HepG2 (cell line): Measurements from ENCODE around the gene NISCH. TPM values are rescaled to one million over a fixed set of nuclear protein-coding genes. Genes with fewer than 3 reads are reported as not detected.

Experiments
- ATAC-seq: fragments of 200-7000 bp; cut with Tn5 transposase; 3 replicates; pipeline ENCODE4 v1.9.1; 2020; ENCODE audit warnings: mild to moderate bottlenecking, moderate library complexity
- BruUV-seq: library from RNA; stranded (reverse); fragments of 400-500 nt; replicated peaks from 2 replicates; lab custom pipeline; 2021; lab: Mats Ljungman, UMichigan
- CTCF ChIA-PET: fragments of 300-600 bp; formaldehyde crosslinking; extraction: SDS; loops from one replicate; lab custom pipeline; 2021; ENCODE audit warnings: low total read pairs, inconsistent platforms, low intra/inter-chr PET ratio; lab: Yijun Ruan, JAX
- POLR2A ChIA-PET: fragments of 350-600 bp; sonication (Branson Sonifier 250); formaldehyde crosslinking; loops from one replicate; lab custom pipeline; 2020; ENCODE audit warnings: antibody characterized with exemption, inconsistent platforms; lab: Yijun Ruan, JAX
- DNase-seq: peaks from one replicate; pipeline ENCODE4 v3.0.0-alpha.2; 2015; ENCODE audit warnings: low spot score
- FAIRE-seq: peaks from 3 replicates; lab custom pipeline; 2011; peaks lifted over from hg19 to GRCh38; lab: Jason Lieb, UNC
- H2AFZ ChIP-seq: one replicate; pipeline ENCODE4 v1.6.1; 2011; ENCODE audit warnings: low read length, inconsistent platforms
- H3K27ac ChIP-seq: fragments of 300-600 bp; 3 replicates; pipeline ENCODE4 v1.8.0; 2011; ENCODE audit warnings: mixed run types, mild to moderate bottlenecking, mixed read lengths, low read length, inconsistent platforms; ENCODE audit not compliant: insufficient read depth; ENCODE audit errors: extremely low read length
- H3K27me3 ChIP-seq, 2 experiments: fragments of 200-600 bp in 1 of 2; 2 replicates in 1 of 2; 3 replicates in 1 of 2; pipeline versions ENCODE4 v1.6.0 to v1.8.0; 2011; ENCODE audit warnings: low read length in 2 of 2, mild to moderate bottlenecking in 2 of 2, moderate library complexity in 2 of 2, inconsistent platforms in 1 of 2; ENCODE audit not compliant: insufficient read depth in 2 of 2, control insufficient read depth in 1 of 2
- H3K36me3 ChIP-seq, 2 experiments: fragments of 200-600 bp in 1 of 2; replicated peaks in 1 of 2; 2 replicates in 1 of 2; 3 replicates in 1 of 2; pipeline versions ENCODE4 v1.5.1 to v1.8.0; 2011; ENCODE audit warnings: low read length in 2 of 2, inconsistent platforms in 1 of 2; ENCODE audit not compliant: insufficient read depth in 2 of 2, control insufficient read depth in 1 of 2
- H3K4me1 ChIP-seq: 2 replicates; pipeline ENCODE4 v1.5.1; 2012; ENCODE audit warnings: low read length, inconsistent platforms; ENCODE audit not compliant: insufficient read depth
- H3K4me2 ChIP-seq: 2 replicates; pipeline ENCODE4 v1.6.0; 2011; ENCODE audit warnings: low read depth, low read length, inconsistent platforms
- H3K4me3 ChIP-seq, 3 experiments: fragments of 200-600 bp in 1 of 3; sonication (generic), shearing (Covaris generic) in 1 of 3; replicated peaks in 1 of 3; 2 replicates each; pipeline ENCODE4 v1.5.1; 2011 to 2016; ENCODE audit warnings: low read length in 3 of 3, inconsistent platforms in 2 of 3, low read depth in 2 of 3, mild to moderate bottlenecking in 2 of 3, control low read depth in 1 of 3, mixed read lengths in 1 of 3; ENCODE audit not compliant: insufficient read depth in 1 of 3
- H3K79me2 ChIP-seq: one replicate; pipeline ENCODE4 v1.6.1; 2011; ENCODE audit warnings: low read length, inconsistent platforms; ENCODE audit not compliant: insufficient read depth
- H3K9ac ChIP-seq: 2 replicates; pipeline ENCODE4 v1.6.0; 2011; ENCODE audit warnings: mild to moderate bottlenecking, low read depth, low read length, inconsistent platforms; ENCODE audit not compliant: insufficient read depth
- H3K9me3 ChIP-seq: 2 replicates; pipeline ENCODE4 v1.5.1; 2012; ENCODE audit warnings: mild to moderate bottlenecking, low read length
- H4K20me1 ChIP-seq: 2 replicates; pipeline ENCODE4 v1.6.0; 2011; ENCODE audit warnings: inconsistent platforms, mild to moderate bottlenecking, low read length, moderate library complexity; ENCODE audit not compliant: insufficient read depth
- CHCHD3 ChIP-seq: sonication (generic); formaldehyde crosslinking; IDR thresholded peaks from 2 replicates; pipeline ENCODE4 v1.8.0; 2022; ENCODE audit warnings: mild to moderate bottlenecking, missing genetic modification reagents, moderate library complexity
- ELF1 ChIP-seq: sonication (generic); formaldehyde crosslinking; IDR thresholded peaks from 2 replicates; pipeline ENCODE4 v1.4.0; 2020; ENCODE audit warnings: missing genetic modification reagents
- FOXO1 ChIP-seq: sonication (generic); formaldehyde crosslinking; IDR thresholded peaks from 2 replicates; pipeline ENCODE4 v1.4.0; 2020; ENCODE audit warnings: missing genetic modification reagents
- NR1H2 ChIP-seq: sonication (generic); formaldehyde crosslinking; IDR thresholded peaks from 2 replicates; pipeline ENCODE4 v1.8.1; 2022; ENCODE audit warnings: low read depth, missing genetic modification reagents, borderline replicate concordance
- PHF8 ChIP-seq: sonication (generic); formaldehyde crosslinking; IDR thresholded peaks from 2 replicates; pipeline ENCODE4 v1.5.0; 2020; ENCODE audit warnings: missing genetic modification reagents
- RCOR2 ChIP-seq: IDR thresholded peaks from 2 replicates; pipeline ENCODE4 v1.6.1; 2016; ENCODE audit warnings: missing biosample characterization, missing genetic modification reagents
- TOE1 ChIP-seq: sonication (generic); formaldehyde crosslinking; IDR thresholded peaks from 2 replicates; pipeline ENCODE4 v1.4.0; 2020; ENCODE audit warnings: mild to moderate bottlenecking, missing genetic modification reagents
- ZBTB3 ChIP-seq: sonication (generic); formaldehyde crosslinking; IDR thresholded peaks from 2 replicates; pipeline ENCODE4 v1.4.0; 2020; ENCODE audit warnings: low read depth, mild to moderate bottlenecking, moderate library complexity, missing genetic modification reagents, borderline replicate concordance
- ZNF230 ChIP-seq: sonication (generic); formaldehyde crosslinking; IDR thresholded peaks from 2 replicates; pipeline ENCODE4 v1.4.0; 2020; ENCODE audit warnings: mild to moderate bottlenecking, missing genetic modification reagents
- ZNF44 ChIP-seq: sonication (generic); formaldehyde crosslinking; IDR thresholded peaks from 2 replicates; pipeline ENCODE4 v1.5.1; 2020; ENCODE audit warnings: mild to moderate bottlenecking, missing genetic modification reagents
- ZNF672 ChIP-seq: sonication (generic); formaldehyde crosslinking; IDR thresholded peaks from 2 replicates; pipeline ENCODE4 v1.8.1; 2022; ENCODE audit warnings: missing genetic modification reagents
- ZNF850 ChIP-seq: sonication (generic); formaldehyde crosslinking; conservative IDR thresholded peaks from 2 replicates; pipeline ENCODE4 v1.9.0; 2021; ENCODE audit warnings: mild to moderate bottlenecking, missing genetic modification reagents
- WGBS: methylation state at CpG from one replicate; pipeline ENCODE4 v1.1.6; 2017; ENCODE audit warnings: low lambda C conversion rate; 5-methylcytosine and 5-hydroxymethylcytosine counted together
- in situ Hi-C: cut with HindIII; loops from 2 replicates; pipeline ENCODE4 v1.10.0; 2017; ENCODE audit warnings: low pct_unique_long_range_greater_than_20kb; ENCODE audit not compliant: extremely low pct_ligation_motif_present
- intact Hi-C: fragments of 100-400 bp; cut with micrococcal nuclease; formaldehyde crosslinking; loops from one replicate; pipeline ENCODE4 v1.10.0; 2022; ENCODE audit not compliant: unreplicated experiment
- polyA plus RNA-seq, 8 experiments: library from polyadenylated mRNA; depleted of rRNA in 3 of 8; stranded (reverse) in 7 of 8; unstranded in 1 of 8; fragments of >200 nt; fragmentation: Illumina TruSeq in 4 of 8; extraction: Trizol in 4 of 8; gene quantifications; 2 replicates each; pipeline versions ENCODE4 v1.2.1 to v1.2.3, GENCODE V29; 2011 to 2016; ENCODE audit warnings: low read depth in 4 of 8, missing spikeins in 1 of 8, mixed read lengths in 1 of 8; ENCODE audit not compliant: insufficient read depth in 1 of 8
- total RNA-seq, 5 experiments: library from RNA; depleted of rRNA; stranded (reverse); fragments of >200 nt; fragmentation: Illumina TruSeq; extraction: Trizol; gene quantifications; 2 replicates each; pipeline ENCODE4 v1.2.3, GENCODE V29; 2016; ENCODE audit warnings: low read depth in 1 of 5

NISCH gene
- total and polyA plus RNA-seq, 2 of the 13 experiments (the other 11 are each of a cell fraction or from before 2014, with no cell fraction given) = 27.0 to 47.6 TPM

- POLR2A ChIA-PET = interaction anchor here (1.3 kb wide), 1 partner anchor 12 kb away, joined by 3 read pairs; no protein-coding TSS in a partner anchor
- H3K27ac ChIP-seq = no peak overlapping the region
- H4K20me1 ChIP-seq = no peaks in the 10 kb centered on the region
- FAIRE-seq = no peak
- H2AFZ ChIP-seq = no peak overlapping the region
- H3K36me3 ChIP-seq = no peaks in the 10 kb centered on the region
- no peak overlapping the region for H3K9ac ChIP-seq
- peaks cover 27% of the 10 kb centered on the region for H3K4me1 ChIP-seq
- no peak for DNase-seq
- intact Hi-C loops = no loop called here
- no peak for TF ChIP-seq ZNF850 (CRISPR knock-in tag)
- no peak for TF ChIP-seq ELF1 (CRISPR knock-in tag)
- TF ChIP-seq PHF8 (CRISPR knock-in tag) = no peak
- TF ChIP-seq TOE1 (CRISPR knock-in tag) = no peak
- no peak for TF ChIP-seq NR1H2 (CRISPR knock-in tag)
- TF ChIP-seq CHCHD3 = no peak
- no peak for TF ChIP-seq FOXO1 (CRISPR knock-in tag)
- TF ChIP-seq ZNF672 (CRISPR knock-in tag) = no peak
- no peak for TF ChIP-seq ZBTB3 (CRISPR knock-in tag)
- TF ChIP-seq RCOR2 = no peak
- no peak for TF ChIP-seq ZNF230 (CRISPR knock-in tag)
- TF ChIP-seq ZNF44 (CRISPR knock-in tag) = no peak
- TF ChIP-seq, all 625 proteins: peak for 0
- Histone ChIP-seq H3K79me2 (no peaks in the 10 kb centered on the region), H3K4me2 (no peak overlapping the region), H3K27me3 (peaks cover 20 to 73% of the 10 kb centered on the region in 2 experiments), H3K4me3 (no peak overlapping the region), H3K9me3 (no peaks in the 10 kb centered on the region)
- in situ Hi-C loops = no loop called here
- WGBS = 28% methylated on average over 2 of the region's 7 CpGs
- no peak for ATAC-seq
- no TSS peak for BruUV-seq
- CTCF ChIA-PET = no interaction called here
Observed at GRCh38 chr3:52511509-52511908, 56.1 kb downstream of the NISCH start.
